ENCODE measurements around the gene GPC2.
"Not testable (repeated sequence)": the region's sequence is repeated elsewhere in the genome, so short reads cannot be mapped to it uniquely, and the experiment has no call there.

Gene GPC2

DNA sequence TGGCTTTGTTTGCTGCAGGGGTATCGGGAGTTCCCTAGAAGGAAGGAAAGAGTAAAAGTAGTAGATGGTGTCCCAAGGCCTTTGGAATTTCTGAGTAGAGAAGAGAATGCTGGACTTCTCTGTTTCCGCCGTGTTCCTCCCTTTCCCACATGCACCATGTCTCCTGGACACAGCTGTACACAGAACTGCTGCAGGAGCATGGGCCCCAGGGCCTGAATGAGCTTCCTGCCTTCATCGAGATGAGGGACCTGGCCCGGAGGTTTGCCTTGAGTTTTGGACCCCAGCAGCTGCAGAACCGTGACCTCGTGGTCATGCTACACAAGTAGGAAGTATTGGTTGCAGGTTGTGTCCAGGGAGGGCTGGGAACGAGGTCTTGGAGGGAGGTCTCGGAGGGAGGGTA lies 27.3 kb upstream of the GPC2 start:
- H3K27me3 ChIP-seq (ENCODE audit: control insufficient read depth in 5 of 5, insufficient read depth in 4 of 5, low read length in 5 of 5), result peaks cover 0 to 3% (median 0%) of the 10 kb centered on the region in 5 donors
- H3K9me3 ChIP-seq (ENCODE audit: control insufficient read depth in 5 of 5, low read length in 5 of 5), result no peaks in the 10 kb centered on the region
- H3K36me3 ChIP-seq (ENCODE audit: control insufficient read depth in 5 of 5, insufficient read depth in 5 of 5, low read length in 5 of 5), result no peaks in the 10 kb centered on the region
- no peak overlapping the region for H3K9ac ChIP-seq (ENCODE audit: low read length in 5 of 5)
- H3K4me1 ChIP-seq (ENCODE audit: control insufficient read depth in 5 of 5, insufficient read depth in 5 of 5, low read length in 5 of 5), result peaks cover 0 to 5% (median 0%) of the 10 kb centered on the region in 5 donors
- no peak overlapping the region for H3K27ac ChIP-seq (ENCODE audit: low read depth, low read length)
- no peak overlapping the region for H3K4me3 ChIP-seq (ENCODE audit: low read depth in 1 of 5, low read length in 5 of 5)

DNA sequence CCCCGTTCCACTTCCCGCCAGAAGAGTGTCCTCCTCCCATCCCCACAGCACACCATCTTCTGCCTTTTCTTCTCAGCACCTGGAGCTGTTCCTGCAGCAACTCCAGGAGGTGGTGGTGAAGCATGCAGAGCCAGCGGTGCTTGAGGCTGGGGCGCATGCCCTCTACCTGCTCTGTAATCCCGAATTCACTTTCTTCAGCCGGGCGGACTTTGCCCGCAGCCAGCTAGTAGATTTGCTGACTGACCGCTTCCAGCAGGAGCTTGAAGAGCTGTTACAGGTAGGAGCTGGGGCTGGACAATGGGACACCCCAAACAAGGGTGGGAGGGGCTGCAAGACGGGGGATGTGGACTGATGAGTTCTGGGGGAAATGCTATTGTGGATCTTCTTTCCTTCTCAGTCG lies 23.5 kb upstream of the GPC2 start:
- H3K4me1 ChIP-seq (ENCODE audit: control insufficient read depth in 5 of 5, insufficient read depth in 5 of 5, low read length in 5 of 5), result peaks cover 0 to 5% (median 0%) of the 10 kb centered on the region in 5 donors
- H3K9ac ChIP-seq (ENCODE audit: low read length in 5 of 5), result no peak overlapping the region
- no peak overlapping the region for H3K27ac ChIP-seq (ENCODE audit: low read depth, low read length)
- H3K27me3 ChIP-seq (ENCODE audit: control insufficient read depth in 5 of 5, insufficient read depth in 4 of 5, low read length in 5 of 5), result peaks cover 0 to 9% (median 0%) of the 10 kb centered on the region in 5 donors
- no peak overlapping the region for H3K4me3 ChIP-seq (ENCODE audit: low read depth in 1 of 5, low read length in 5 of 5)
- H3K36me3 ChIP-seq (ENCODE audit: control insufficient read depth in 5 of 5, insufficient read depth in 5 of 5, low read length in 5 of 5), result no peaks in the 10 kb centered on the region
- no peaks in the 10 kb centered on the region for H3K9me3 ChIP-seq (ENCODE audit: control insufficient read depth in 5 of 5, low read length in 5 of 5)

- no peak overlapping the region for H3K4me3 ChIP-seq (ENCODE audit: low read depth in 1 of 5, low read length in 5 of 5)
- H3K27ac ChIP-seq (ENCODE audit: low read depth, low read length), result no peak overlapping the region
- peaks cover 0 to 9% (median 0%) of the 10 kb centered on the region in 5 donors for H3K27me3 ChIP-seq (ENCODE audit: control insufficient read depth in 5 of 5, insufficient read depth in 4 of 5, low read length in 5 of 5)
- H3K9ac ChIP-seq (ENCODE audit: low read length in 5 of 5), result no peak overlapping the region
- H3K9me3 ChIP-seq (ENCODE audit: control insufficient read depth in 5 of 5, low read length in 5 of 5), result no peaks in the 10 kb centered on the region
- H3K36me3 ChIP-seq (ENCODE audit: control insufficient read depth in 5 of 5, insufficient read depth in 5 of 5, low read length in 5 of 5), result no peaks in the 10 kb centered on the region
- peaks cover 0 to 5% (median 0%) of the 10 kb centered on the region in 5 donors for H3K4me1 ChIP-seq (ENCODE audit: control insufficient read depth in 5 of 5, insufficient read depth in 5 of 5, low read length in 5 of 5)
These were observed 21.1 kb upstream of the GPC2 start for GRCh38 chr7:100198266-100198665.

- not testable (repeated sequence) for H3K4me3 ChIP-seq (ENCODE audit: low read depth in 1 of 5, low read length in 5 of 5); H3K9me3 ChIP-seq (ENCODE audit: control insufficient read depth in 5 of 5, low read length in 5 of 5); H3K9ac ChIP-seq (ENCODE audit: low read length in 5 of 5); H3K27ac ChIP-seq (ENCODE audit: low read depth, low read length); H3K36me3 ChIP-seq (ENCODE audit: control insufficient read depth in 5 of 5, insufficient read depth in 5 of 5, low read length in 5 of 5); H3K27me3 ChIP-seq (ENCODE audit: control insufficient read depth in 5 of 5, insufficient read depth in 4 of 5, low read length in 5 of 5)
- peaks cover 0 to 13% (median 7%) of the 10 kb centered on the region in 5 donors for H3K4me1 ChIP-seq (ENCODE audit: control insufficient read depth in 5 of 5, insufficient read depth in 5 of 5, low read length in 5 of 5)
These were observed 18.7 kb upstream of the GPC2 start for GRCh38 chr7:100195901-100196322.

DNA sequence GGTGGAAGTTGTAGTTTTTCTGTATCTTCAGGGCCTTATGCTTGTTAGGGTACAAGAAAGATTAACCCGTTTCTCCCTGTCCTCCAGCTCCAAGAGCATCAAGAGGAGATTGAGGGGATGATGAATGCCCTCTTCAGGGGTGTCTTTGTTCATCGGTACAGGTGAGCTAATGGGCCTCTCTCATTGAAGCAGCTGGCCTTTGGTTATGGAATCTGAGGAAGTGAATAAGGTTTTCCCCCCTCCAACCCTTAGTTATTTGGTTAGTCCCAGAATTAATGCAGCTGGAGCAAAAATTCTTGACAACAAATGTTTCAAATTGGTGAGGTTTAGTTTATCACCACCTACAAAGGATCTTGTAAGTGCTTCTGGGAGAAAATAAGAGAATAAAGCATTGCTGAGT lies 18.0 kb upstream of the GPC2 start:
- peaks cover 0 to 17% (median 8%) of the 10 kb centered on the region in 5 donors for H3K4me1 ChIP-seq (ENCODE audit: control insufficient read depth in 5 of 5, insufficient read depth in 5 of 5, low read length in 5 of 5)
- H3K9me3 ChIP-seq (ENCODE audit: control insufficient read depth in 5 of 5, low read length in 5 of 5), result no peaks in the 10 kb centered on the region
- H3K27me3 ChIP-seq (ENCODE audit: control insufficient read depth in 5 of 5, insufficient read depth in 4 of 5, low read length in 5 of 5), result peaks cover 0 to 6% (median 0%) of the 10 kb centered on the region in 5 donors
- no peaks in the 10 kb centered on the region for H3K36me3 ChIP-seq (ENCODE audit: control insufficient read depth in 5 of 5, insufficient read depth in 5 of 5, low read length in 5 of 5)
- H3K4me3 ChIP-seq (ENCODE audit: low read depth in 1 of 5, low read length in 5 of 5), result no peak overlapping the region
- no peak overlapping the region for H3K9ac ChIP-seq (ENCODE audit: low read length in 5 of 5)
- no peak overlapping the region for H3K27ac ChIP-seq (ENCODE audit: low read depth, low read length)

DNA sequence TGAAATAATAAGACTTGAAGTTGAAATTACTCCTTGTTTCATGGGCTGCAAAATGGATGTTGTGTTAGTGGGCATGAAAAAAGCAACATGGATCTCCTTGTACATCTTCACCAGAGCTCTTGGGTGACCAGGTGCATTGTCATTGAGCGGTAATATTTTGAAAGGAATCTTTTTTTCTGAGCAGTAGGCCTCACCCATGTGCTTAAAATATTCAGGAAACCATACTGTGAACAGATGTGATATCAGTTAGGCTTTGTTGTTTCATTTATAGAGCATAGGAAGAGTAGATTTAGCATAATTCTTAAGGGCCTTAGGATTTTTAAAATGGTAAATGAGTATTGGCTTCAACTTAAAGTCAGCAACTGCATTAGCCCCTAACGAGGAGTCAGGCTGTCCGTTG lies 15.8 kb upstream of the GPC2 start:
- no peaks in the 10 kb centered on the region for H3K9me3 ChIP-seq (ENCODE audit: control insufficient read depth in 5 of 5, low read length in 5 of 5)
- H3K27me3 ChIP-seq (ENCODE audit: control insufficient read depth in 5 of 5, insufficient read depth in 4 of 5, low read length in 5 of 5), result no peaks in the 10 kb centered on the region
- no peak overlapping the region for H3K27ac ChIP-seq (ENCODE audit: low read depth, low read length)
- no peak overlapping the region for H3K4me3 ChIP-seq (ENCODE audit: low read depth in 1 of 5, low read length in 5 of 5)
- H3K4me1 ChIP-seq (ENCODE audit: control insufficient read depth in 5 of 5, insufficient read depth in 5 of 5, low read length in 5 of 5), result peaks cover 0 to 19% (median 7%) of the 10 kb centered on the region in 5 donors
- H3K36me3 ChIP-seq (ENCODE audit: control insufficient read depth in 5 of 5, insufficient read depth in 5 of 5, low read length in 5 of 5), result no peaks in the 10 kb centered on the region
- no peak overlapping the region for H3K9ac ChIP-seq (ENCODE audit: low read length in 5 of 5)

- H3K9me3 ChIP-seq (ENCODE audit: control insufficient read depth in 5 of 5, low read length in 5 of 5); H3K9ac ChIP-seq (ENCODE audit: low read length in 5 of 5); H3K27ac ChIP-seq (ENCODE audit: low read depth, low read length); H3K4me3 ChIP-seq (ENCODE audit: low read depth in 1 of 5, low read length in 5 of 5); H3K36me3 ChIP-seq (ENCODE audit: control insufficient read depth in 5 of 5, insufficient read depth in 5 of 5, low read length in 5 of 5); H3K27me3 ChIP-seq (ENCODE audit: control insufficient read depth in 5 of 5, insufficient read depth in 4 of 5, low read length in 5 of 5): not testable (repeated sequence)
- H3K4me1 ChIP-seq (ENCODE audit: control insufficient read depth in 5 of 5, insufficient read depth in 5 of 5, low read length in 5 of 5), result peaks cover 0 to 19% (median 7%) of the 10 kb centered on the region in 5 donors
These were observed 15.2 kb upstream of the GPC2 start for GRCh38 chr7:100192281-100192862.

DNA sequence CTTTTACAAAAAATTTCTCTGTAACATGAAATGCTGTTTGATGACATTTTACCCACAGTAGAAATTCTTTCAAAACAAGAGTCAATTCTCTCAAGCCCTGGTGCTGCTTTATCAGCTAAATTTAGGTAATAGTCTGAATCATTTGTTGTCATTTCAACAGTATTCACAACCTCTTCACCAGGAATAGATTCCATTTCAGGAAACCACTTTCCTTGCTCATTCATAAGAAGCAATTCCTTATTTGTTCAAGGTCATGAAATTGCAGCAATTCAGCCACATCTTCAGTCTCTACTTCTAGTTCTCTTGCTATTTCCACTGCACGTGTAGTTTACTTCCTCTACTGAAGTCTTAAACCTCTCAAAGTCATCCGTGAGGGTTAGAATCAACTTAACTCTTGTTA lies 14.6 kb upstream of the GPC2 start:
- Histone ChIP-seq H3K9me3 (ENCODE audit: control insufficient read depth in 5 of 5, low read length in 5 of 5) (no peaks in the 10 kb centered on the region), H3K9ac (ENCODE audit: low read length in 5 of 5) (no peak overlapping the region), H3K4me3 (ENCODE audit: low read depth in 1 of 5, low read length in 5 of 5) (no peak overlapping the region), H3K36me3 (ENCODE audit: control insufficient read depth in 5 of 5, insufficient read depth in 5 of 5, low read length in 5 of 5) (no peaks in the 10 kb centered on the region), H3K27me3 (ENCODE audit: control insufficient read depth in 5 of 5, insufficient read depth in 4 of 5, low read length in 5 of 5) (no peaks in the 10 kb centered on the region), H3K27ac (ENCODE audit: low read depth, low read length) (no peak overlapping the region), H3K4me1 (ENCODE audit: control insufficient read depth in 5 of 5, insufficient read depth in 5 of 5, low read length in 5 of 5) (peaks cover 0 to 19% (median 7%) of the 10 kb centered on the region in 5 donors)

GRCh38 chr7:100190048-100190711 lies 13.0 kb upstream of the GPC2 start:
- H3K9me3 ChIP-seq (ENCODE audit: control insufficient read depth in 5 of 5, low read length in 5 of 5), result no peaks in the 10 kb centered on the region
- no peak overlapping the region for H3K27ac ChIP-seq (ENCODE audit: low read depth, low read length)
- H3K27me3 ChIP-seq (ENCODE audit: control insufficient read depth in 5 of 5, insufficient read depth in 4 of 5, low read length in 5 of 5), result no peaks in the 10 kb centered on the region
- H3K4me1 ChIP-seq (ENCODE audit: control insufficient read depth in 5 of 5, insufficient read depth in 5 of 5, low read length in 5 of 5), result peaks cover 0 to 22% (median 7%) of the 10 kb centered on the region in 5 donors
- no peak overlapping the region for H3K9ac ChIP-seq (ENCODE audit: low read length in 5 of 5)
- H3K36me3 ChIP-seq (ENCODE audit: control insufficient read depth in 5 of 5, insufficient read depth in 5 of 5, low read length in 5 of 5), result no peaks in the 10 kb centered on the region
- H3K4me3 ChIP-seq (ENCODE audit: low read depth in 1 of 5, low read length in 5 of 5), result no peak overlapping the region

DNA sequence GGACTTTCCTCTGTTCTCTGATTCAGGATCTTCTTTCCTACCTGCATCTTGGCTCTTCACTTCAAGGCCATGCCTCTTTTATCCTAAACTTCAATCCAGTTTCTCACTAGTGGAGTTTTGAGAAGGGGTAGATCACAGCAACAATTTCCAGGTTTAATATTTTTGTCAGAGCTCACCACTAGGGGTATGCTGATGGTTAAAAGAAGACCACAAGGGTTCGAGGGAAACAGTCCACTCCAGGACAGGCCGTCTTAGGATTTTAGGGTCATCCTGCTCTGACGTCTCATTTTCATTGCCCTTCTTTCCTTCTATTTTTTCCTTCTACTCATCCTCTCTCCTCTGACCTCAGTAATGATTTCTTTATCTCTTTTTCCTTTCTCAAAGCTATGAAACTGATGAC lies 11.9 kb upstream of the GPC2 start:
- no peaks in the 10 kb centered on the region for H3K27me3 ChIP-seq (ENCODE audit: control insufficient read depth in 5 of 5, insufficient read depth in 4 of 5, low read length in 5 of 5)
- H3K9me3 ChIP-seq (ENCODE audit: control insufficient read depth in 5 of 5, low read length in 5 of 5), result no peaks in the 10 kb centered on the region
- H3K27ac ChIP-seq (ENCODE audit: low read depth, low read length), result no peak overlapping the region
- H3K4me3 ChIP-seq (ENCODE audit: low read depth in 1 of 5, low read length in 5 of 5), result no peak overlapping the region
- H3K4me1 ChIP-seq (ENCODE audit: control insufficient read depth in 5 of 5, insufficient read depth in 5 of 5, low read length in 5 of 5), result peaks cover 0 to 22% (median 7%) of the 10 kb centered on the region in 5 donors
- no peak overlapping the region for H3K9ac ChIP-seq (ENCODE audit: low read length in 5 of 5)
- H3K36me3 ChIP-seq (ENCODE audit: control insufficient read depth in 5 of 5, insufficient read depth in 5 of 5, low read length in 5 of 5), result no peaks in the 10 kb centered on the region
